Neural cell (in vitro differentiated cells): Measurements from ENCODE around the gene SNX15. TPM values are rescaled to one million over a fixed set of nuclear protein-coding genes. Genes with fewer than 3 reads are reported as not detected.

Source experiments
- H2AFZ ChIP-seq: fragments of 200-600, 300-800 bp; sonication (generic), shearing (Covaris generic); 2 replicates; pipeline ENCODE4 v1.6.0; 2014; ENCODE audit warnings: low read depth, mild to moderate bottlenecking, antibody characterized with exemption, low read length, moderate library complexity
- H3F3A ChIP-seq: fragments of 200-600 bp; shearing (Covaris generic); 2 replicates; pipeline ENCODE4 v1.6.1; 2016; ENCODE audit warnings: mild to moderate bottlenecking, moderate library complexity, mixed read lengths, antibody characterized with exemption, low read length; ENCODE audit not compliant: insufficient read depth, poor library complexity, severe bottlenecking
- H3K27ac ChIP-seq: fragments of 200-600, 300-800 bp; sonication (generic), shearing (Covaris generic); 2 replicates; pipeline ENCODE4 v1.5.1; 2014; ENCODE audit warnings: mild to moderate bottlenecking, low read length, moderate library complexity
- H3K27me3 ChIP-seq: fragments of 300-800, 200-600 bp; sonication (generic), shearing (Covaris generic); 2 replicates; pipeline ENCODE4 v1.6.0; 2014; ENCODE audit warnings: mild to moderate bottlenecking, low read depth, low read length, moderate library complexity; ENCODE audit not compliant: insufficient read depth
- H3K36me3 ChIP-seq: fragments of 300-800, 200-600 bp; sonication (generic), shearing (Covaris generic); 2 replicates; pipeline ENCODE4 v1.5.1; 2014; ENCODE audit warnings: mild to moderate bottlenecking, antibody characterized with exemption, low read length, moderate library complexity; ENCODE audit not compliant: insufficient read depth
- H3K4me2 ChIP-seq: fragments of 300-800, 200-600 bp; sonication (generic), shearing (Covaris generic); 2 replicates; pipeline ENCODE4 v1.6.0; 2014; ENCODE audit warnings: mild to moderate bottlenecking, low read length
- H3K4me3 ChIP-seq: fragments of 300-800, 200-600 bp; sonication (generic), shearing (Covaris generic); 2 replicates; pipeline ENCODE4 v1.5.1; 2014; ENCODE audit warnings: mild to moderate bottlenecking, low read length, moderate library complexity
- H3K79me2 ChIP-seq: fragments of 200-600 bp; shearing (Covaris generic); replicated peaks from 2 replicates; pipeline ENCODE4 v1.6.0; 2014; ENCODE audit warnings: mild to moderate bottlenecking, low read length, moderate library complexity; ENCODE audit not compliant: insufficient read depth
- H3K9ac ChIP-seq: fragments of 300-800, 200-600 bp; sonication (generic), shearing (Covaris generic); 2 replicates; pipeline ENCODE4 v1.6.1; 2016; ENCODE audit warnings: mild to moderate bottlenecking, low read length, mixed read lengths
- H3K9me2 ChIP-seq: fragments of 200-600 bp; shearing (Covaris generic); 2 replicates; pipeline ENCODE4 v1.6.1; 2016; ENCODE audit warnings: mild to moderate bottlenecking, low read length, mixed read lengths; ENCODE audit not compliant: insufficient read depth
- H3K9me3 ChIP-seq: fragments of 200-600, 300-800 bp; sonication (generic), shearing (Covaris generic); 2 replicates; pipeline ENCODE4 v1.6.1; 2016; ENCODE audit warnings: mild to moderate bottlenecking, mixed run types, low read length, moderate library complexity, mixed read lengths
- H4K20me1 ChIP-seq: fragments of 200-600 bp; shearing (Covaris generic); 2 replicates; pipeline ENCODE4 v1.6.1; 2016; ENCODE audit warnings: mild to moderate bottlenecking, mixed run types; ENCODE audit not compliant: insufficient read depth
- EP300 ChIP-seq: fragments of 450-650 bp; conservative IDR thresholded peaks from 2 replicates; pipeline ENCODE4 v1.6.1; 2014; ENCODE audit warnings: antibody characterized with exemption, mild to moderate bottlenecking, moderate library complexity; ENCODE audit not compliant: poor library complexity, severe bottlenecking
- EZH2 ChIP-seq: fragments of 200-600, 300-800 bp; shearing (Covaris generic), sonication (generic); IDR thresholded peaks from 2 replicates; pipeline ENCODE4 v1.6.1; 2014; ENCODE audit warnings: antibody characterized with exemption, low read length, borderline replicate concordance, mild to moderate bottlenecking; ENCODE audit not compliant: insufficient read depth, poor library complexity, severe bottlenecking
- MXI1 ChIP-seq: fragments of 450-650 bp; conservative IDR thresholded peaks from 2 replicates; pipeline ENCODE4 v1.6.1; 2014; ENCODE audit warnings: antibody characterized with exemption, mild to moderate bottlenecking; ENCODE audit not compliant: poor library complexity, severe bottlenecking
- POLR2AphosphoS5 ChIP-seq: IDR thresholded peaks from 2 replicates; pipeline ENCODE4 v1.6.1; 2012
- RAD21 ChIP-seq: fragments of 450-650 bp; conservative IDR thresholded peaks from 2 replicates; pipeline ENCODE4 v1.6.1; 2014; ENCODE audit warnings: antibody characterized with exemption, mild to moderate bottlenecking, moderate library complexity
- REST ChIP-seq: IDR thresholded peaks from 2 replicates; pipeline ENCODE4 v1.6.1; 2012; ENCODE audit warnings: borderline replicate concordance
- SMC3 ChIP-seq: fragments of 450-650 bp; conservative IDR thresholded peaks from 2 replicates; pipeline ENCODE4 v1.6.1; 2014; ENCODE audit warnings: antibody characterized with exemption, mild to moderate bottlenecking, moderate library complexity; ENCODE audit not compliant: poor library complexity
- TAF1 ChIP-seq: IDR thresholded peaks from 2 replicates; pipeline ENCODE4 v1.6.1; 2012; ENCODE audit warnings: low read depth
- polyA plus RNA-seq: library from polyadenylated mRNA; depleted of rRNA; stranded (reverse); fragments of >200 nt; gene quantifications from 2 replicates; pipeline ENCODE4 v1.2.3, GENCODE V29; 2014
- TF ChIP-seq, protein P1 (sequence below): fragments of 450-650 bp; IDR thresholded peaks from 2 replicates; pipeline ENCODE4 v1.5.1; 2014; ENCODE audit warnings: antibody characterized with exemption, mild to moderate bottlenecking, moderate library complexity; ENCODE audit not compliant: poor library complexity, severe bottlenecking

SNX15 gene
- polyA plus RNA-seq, 1 donor from 2014 or later: 11.2 TPM

DNA sequence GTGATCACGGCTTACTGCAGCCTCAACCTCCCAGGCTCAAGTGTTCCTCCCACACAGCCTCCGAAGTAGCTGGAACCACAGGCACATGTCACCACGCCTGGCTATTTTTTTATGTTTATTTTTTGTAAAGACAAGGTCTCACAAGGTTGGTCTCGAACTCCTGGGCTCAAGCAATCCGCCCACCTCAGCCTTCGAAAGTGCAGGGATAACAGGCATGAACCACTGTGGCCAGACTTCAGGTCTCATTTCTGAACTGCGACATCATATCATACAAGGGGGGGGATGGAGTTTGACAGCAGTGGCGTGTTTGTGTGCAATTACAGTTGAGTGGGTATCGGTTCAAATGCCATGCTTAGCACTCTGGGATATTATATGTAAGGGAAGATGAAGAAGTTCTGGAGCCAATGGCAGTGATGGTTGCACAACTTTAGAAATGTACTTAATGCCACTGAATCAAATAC, 24.2 kb downstream of the SNX15 start:
- no peak overlapping the region for H3K27ac ChIP-seq
- H3K4me3 ChIP-seq: no peak overlapping the region
- H3F3A ChIP-seq: no peaks in the 10 kb centered on the region
- TF ChIP-seq REST: no peak
- no peak for TF ChIP-seq EP300
- H3K36me3 ChIP-seq: no peaks in the 10 kb centered on the region
- no peak overlapping the region for H3K4me2 ChIP-seq
- H3K9ac ChIP-seq: no peak overlapping the region
- H3K9me3 ChIP-seq: no peaks in the 10 kb centered on the region
- H4K20me1 ChIP-seq: no peaks in the 10 kb centered on the region
- no peaks in the 10 kb centered on the region for H3K9me2 ChIP-seq
- H3K27me3 ChIP-seq: no peaks in the 10 kb centered on the region
- no peak overlapping the region for H2AFZ ChIP-seq
- H3K79me2 ChIP-seq: no peaks in the 10 kb centered on the region

DNA sequence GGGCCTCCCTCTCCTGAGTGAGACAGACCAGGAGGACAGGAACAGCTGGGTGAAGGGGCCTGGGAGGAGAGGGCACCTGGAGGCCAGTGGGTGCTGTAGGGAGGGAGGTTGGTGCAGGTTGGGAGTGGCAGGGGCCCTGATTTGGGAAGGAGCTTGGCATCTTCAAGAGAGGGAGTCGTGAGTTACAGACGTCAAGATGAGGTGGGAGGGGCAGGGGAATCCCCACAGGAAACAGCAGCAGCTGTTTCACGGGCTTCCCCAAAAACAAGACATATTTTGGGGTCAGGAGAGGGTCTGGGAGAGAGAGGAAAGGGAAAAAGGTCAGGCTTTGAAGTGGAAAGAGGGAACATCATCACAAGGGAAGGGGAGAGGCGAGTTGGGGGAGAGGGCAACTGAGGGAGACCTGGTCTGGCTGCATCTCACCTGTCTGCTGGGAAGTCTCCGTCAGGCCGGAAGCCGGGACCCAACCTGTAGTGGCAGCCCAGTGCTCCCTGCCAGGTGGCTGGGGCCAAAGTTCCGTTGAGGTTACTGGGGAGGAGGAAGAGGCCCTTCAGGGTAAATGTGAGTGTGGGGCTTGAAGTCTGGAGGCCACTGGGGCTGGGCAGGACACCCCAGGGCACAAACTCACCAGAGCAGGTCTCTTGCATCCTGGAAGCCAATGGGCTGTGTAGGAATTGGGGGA, 26.7 kb downstream of the SNX15 start:
- Histone ChIP-seq H3K27me3 (no peaks in the 10 kb centered on the region), H3K27ac (no peak overlapping the region), H3F3A (no peaks in the 10 kb centered on the region), H3K9ac (no peak overlapping the region), H2AFZ (no peak overlapping the region), H3K79me2 (no peaks in the 10 kb centered on the region), H3K36me3 (no peaks in the 10 kb centered on the region), H4K20me1 (no peaks in the 10 kb centered on the region), H3K9me3 (no peaks in the 10 kb centered on the region), H3K4me3 (no peak overlapping the region), H3K4me2 (no peak overlapping the region), H3K9me2 (no peaks in the 10 kb centered on the region)
- no peak for TF ChIP-seq REST
- no peak for TF ChIP-seq TAF1
- TF ChIP-seq SMC3: no peak
- TF ChIP-seq EP300: no peak
- TF ChIP-seq RAD21: no peak
- TF ChIP-seq, protein P1, sequence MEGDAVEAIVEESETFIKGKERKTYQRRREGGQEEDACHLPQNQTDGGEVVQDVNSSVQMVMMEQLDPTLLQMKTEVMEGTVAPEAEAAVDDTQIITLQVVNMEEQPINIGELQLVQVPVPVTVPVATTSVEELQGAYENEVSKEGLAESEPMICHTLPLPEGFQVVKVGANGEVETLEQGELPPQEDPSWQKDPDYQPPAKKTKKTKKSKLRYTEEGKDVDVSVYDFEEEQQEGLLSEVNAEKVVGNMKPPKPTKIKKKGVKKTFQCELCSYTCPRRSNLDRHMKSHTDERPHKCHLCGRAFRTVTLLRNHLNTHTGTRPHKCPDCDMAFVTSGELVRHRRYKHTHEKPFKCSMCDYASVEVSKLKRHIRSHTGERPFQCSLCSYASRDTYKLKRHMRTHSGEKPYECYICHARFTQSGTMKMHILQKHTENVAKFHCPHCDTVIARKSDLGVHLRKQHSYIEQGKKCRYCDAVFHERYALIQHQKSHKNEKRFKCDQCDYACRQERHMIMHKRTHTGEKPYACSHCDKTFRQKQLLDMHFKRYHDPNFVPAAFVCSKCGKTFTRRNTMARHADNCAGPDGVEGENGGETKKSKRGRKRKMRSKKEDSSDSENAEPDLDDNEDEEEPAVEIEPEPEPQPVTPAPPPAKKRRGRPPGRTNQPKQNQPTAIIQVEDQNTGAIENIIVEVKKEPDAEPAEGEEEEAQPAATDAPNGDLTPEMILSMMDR: no peak
- no peak for TF ChIP-seq EZH2
- no peak for TF ChIP-seq POLR2AphosphoS5
- no peak for TF ChIP-seq MXI1
